PC-3 (cell line): ENCODE data around the gene AKAP5. TPM values are rescaled to one million over a fixed set of nuclear protein-coding genes. Genes with fewer than 3 reads are reported as not detected.

Experiments used
- ATAC-seq: fragments of 200-7000 bp; cut with Tn5 transposase; 2 replicates; pipeline ENCODE4 v1.9.1; 2020; ENCODE audit warnings: mild to moderate bottlenecking, moderate library complexity
- BruUV-seq: library from RNA; stranded (reverse); fragments of 400-500 nt; replicated peaks from 2 replicates; lab custom pipeline; 2021; lab: Mats Ljungman, UMichigan
- CTCF ChIA-PET: fragments of 300-600 bp; sonication (Branson Sonifier 250); formaldehyde crosslinking; loops from one replicate; lab custom pipeline; 2022; ENCODE audit warnings: antibody characterized with exemption; lab: Charles Lee
- POLR2A ChIA-PET: fragments of 300-600 bp; sonication (Branson Sonifier 250); formaldehyde crosslinking; loops from one replicate; lab custom pipeline; 2022; ENCODE audit warnings: antibody characterized with exemption; ENCODE audit not compliant: unreplicated experiment; lab: Charles Lee
- DNase-seq: peaks from one replicate; pipeline ENCODE4 v3.0.0-alpha.2; 2015
- H2AFZ ChIP-seq: fragments of 300-600 bp; sonication (generic); 2 replicates; pipeline ENCODE4 v1.6.0; 2016; ENCODE audit warnings: antibody characterized with exemption, low read length
- H3F3A ChIP-seq: fragments of 300-600 bp; sonication (generic); one replicate; pipeline ENCODE4 v1.6.0; 2017; ENCODE audit warnings: antibody characterized with exemption, low read length, control low read depth, mild to moderate bottlenecking; ENCODE audit not compliant: unreplicated experiment
- H3K27ac ChIP-seq: fragments of 300-600 bp; sonication (generic); 2 replicates; pipeline ENCODE4 v1.5.1; 2016; ENCODE audit warnings: mild to moderate bottlenecking, low read length
- H3K27me3 ChIP-seq: fragments of 300-600 bp; sonication (generic); 2 replicates; pipeline ENCODE4 v1.6.1; 2016; ENCODE audit warnings: low read length, mixed read lengths
- H3K36me3 ChIP-seq: fragments of 300-600 bp; sonication (generic); 2 replicates; pipeline ENCODE4 v1.6.1; 2016; ENCODE audit warnings: low read depth, mixed run types, low read length, mixed read lengths
- H3K4me1 ChIP-seq: fragments of 300-600 bp; sonication (generic); 2 replicates; pipeline ENCODE4 v1.5.1; 2016; ENCODE audit warnings: low read length; ENCODE audit not compliant: insufficient read depth
- H3K4me2 ChIP-seq: fragments of 300-600 bp; sonication (generic); 2 replicates; pipeline ENCODE4 v1.6.0; 2016; ENCODE audit warnings: low read length
- H3K4me3 ChIP-seq: fragments of 300-600 bp; sonication (generic); 2 replicates; pipeline ENCODE4 v1.5.1; 2016; ENCODE audit warnings: mild to moderate bottlenecking, low read length, mixed read lengths
- H3K79me2 ChIP-seq: fragments of 300-600 bp; sonication (generic); 2 replicates; pipeline ENCODE4 v1.6.1; 2017; ENCODE audit warnings: low read length, mixed read lengths
- H3K9ac ChIP-seq: fragments of 300-600 bp; sonication (generic); 2 replicates; pipeline ENCODE4 v1.6.0; 2016; ENCODE audit warnings: mild to moderate bottlenecking, low read length
- H3K9me2 ChIP-seq: fragments of 300-600 bp; sonication (generic); replicated peaks from 2 replicates; pipeline ENCODE4 v1.6.1; 2016; ENCODE audit warnings: mixed run types, low read length, mixed read lengths
- H3K9me3 ChIP-seq: fragments of 300-600 bp; sonication (generic); 2 replicates; pipeline ENCODE4 v1.6.1; 2016; ENCODE audit warnings: low read length, mixed read lengths
- H4K20me1 ChIP-seq: fragments of 300-600 bp; sonication (generic); 2 replicates; pipeline ENCODE4 v1.6.1; 2016; ENCODE audit warnings: low read length, mixed read lengths
- EZH2 ChIP-seq: fragments of 300-600 bp; sonication (generic); IDR thresholded peaks from one replicate; pipeline ENCODE4 v1.6.1; 2017; ENCODE audit warnings: antibody characterized with exemption, mild to moderate bottlenecking, low read length; ENCODE audit not compliant: unreplicated experiment
- EZH2phosphoT487 ChIP-seq: fragments of 300-600 bp; sonication (generic); IDR thresholded peaks from 2 replicates; pipeline ENCODE4 v1.6.1; 2018; ENCODE audit warnings: mild to moderate bottlenecking, antibody characterized with exemption, low read length, borderline replicate concordance
- intact Hi-C: fragments of 100-400 bp; cut with micrococcal nuclease; formaldehyde crosslinking; loops from 2 replicates; pipeline ENCODE4 v1.9.0; 2023
- total RNA-seq: library from RNA; depleted of rRNA; stranded (reverse); fragments of >200 nt; gene quantifications from 2 replicates; pipeline ENCODE4 v1.2.3, GENCODE V29; 2014
- TF ChIP-seq, protein P1 (sequence below): fragments of 300-600 bp; sonication (generic); conservative IDR thresholded peaks from 2 replicates; pipeline ENCODE4 v1.5.1; 2017; ENCODE audit warnings: antibody characterized with exemption, low read depth, mild to moderate bottlenecking, low read length

The AKAP5 gene
- total RNA-seq, 1 experiment from 2014 or later = 0.58 TPM

DNA sequence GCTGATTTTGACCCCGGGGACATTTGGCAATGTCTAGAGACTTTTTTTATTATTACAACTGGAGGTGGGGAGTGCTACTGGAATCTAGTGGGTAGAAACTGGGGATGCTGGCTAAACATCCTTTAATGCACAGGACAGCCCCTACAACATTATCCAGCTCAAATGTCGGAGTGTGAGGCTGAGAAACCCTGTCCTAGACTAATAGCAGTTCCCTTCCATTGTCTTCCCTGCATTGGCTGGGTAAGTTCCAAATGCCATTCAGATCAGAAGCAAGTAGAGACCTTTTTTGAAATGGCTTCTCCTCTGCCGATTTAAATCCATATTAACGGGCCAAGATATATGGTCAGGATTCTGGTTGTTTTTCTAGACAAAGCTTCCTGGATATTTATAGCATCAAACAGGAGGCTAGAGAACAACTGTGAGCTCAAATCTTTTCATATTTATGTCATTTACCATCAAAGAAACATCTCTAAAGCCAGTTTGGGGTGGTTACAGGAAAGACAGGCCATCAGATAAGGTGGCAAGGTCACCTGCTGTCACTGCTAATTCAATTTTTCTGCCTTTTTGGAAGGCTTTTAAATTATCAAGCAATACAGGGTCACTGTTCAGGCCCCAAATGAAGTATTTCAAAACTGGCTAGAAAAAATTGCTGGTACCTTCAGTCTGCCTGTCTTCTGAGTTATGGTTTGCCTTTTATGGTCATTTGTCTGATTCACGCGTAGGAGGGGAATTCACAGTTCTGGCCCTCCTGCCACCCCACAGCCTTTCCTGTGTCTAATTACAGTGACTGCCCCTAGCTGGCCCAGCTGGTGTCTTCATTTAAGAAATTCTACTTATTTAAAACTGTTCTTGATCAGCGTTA lies 20.1 kb upstream of the AKAP5 start:
- Histone ChIP-seq H3K27me3 (no peaks in the 10 kb centered on the region), H3K4me2 (no peak overlapping the region), H3K4me3 (no peak overlapping the region), H3K27ac (no peak overlapping the region), H3K36me3 (peaks cover 50% of the 10 kb centered on the region), H3K9me3 (no peaks in the 10 kb centered on the region), H4K20me1 (no peaks in the 10 kb centered on the region), H2AFZ (no peak overlapping the region), H3K79me2 (no peaks in the 10 kb centered on the region), H3K9ac (no peak overlapping the region), H3K9me2 (no peaks in the 10 kb centered on the region), H3F3A (no peaks in the 10 kb centered on the region), H3K4me1 (no peaks in the 10 kb centered on the region)
- TF ChIP-seq, protein P1, sequence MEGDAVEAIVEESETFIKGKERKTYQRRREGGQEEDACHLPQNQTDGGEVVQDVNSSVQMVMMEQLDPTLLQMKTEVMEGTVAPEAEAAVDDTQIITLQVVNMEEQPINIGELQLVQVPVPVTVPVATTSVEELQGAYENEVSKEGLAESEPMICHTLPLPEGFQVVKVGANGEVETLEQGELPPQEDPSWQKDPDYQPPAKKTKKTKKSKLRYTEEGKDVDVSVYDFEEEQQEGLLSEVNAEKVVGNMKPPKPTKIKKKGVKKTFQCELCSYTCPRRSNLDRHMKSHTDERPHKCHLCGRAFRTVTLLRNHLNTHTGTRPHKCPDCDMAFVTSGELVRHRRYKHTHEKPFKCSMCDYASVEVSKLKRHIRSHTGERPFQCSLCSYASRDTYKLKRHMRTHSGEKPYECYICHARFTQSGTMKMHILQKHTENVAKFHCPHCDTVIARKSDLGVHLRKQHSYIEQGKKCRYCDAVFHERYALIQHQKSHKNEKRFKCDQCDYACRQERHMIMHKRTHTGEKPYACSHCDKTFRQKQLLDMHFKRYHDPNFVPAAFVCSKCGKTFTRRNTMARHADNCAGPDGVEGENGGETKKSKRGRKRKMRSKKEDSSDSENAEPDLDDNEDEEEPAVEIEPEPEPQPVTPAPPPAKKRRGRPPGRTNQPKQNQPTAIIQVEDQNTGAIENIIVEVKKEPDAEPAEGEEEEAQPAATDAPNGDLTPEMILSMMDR = no peak
- TF ChIP-seq EZH2 (no peak), EZH2phosphoT487 (no peak)
- intact Hi-C loops = no loop called here
- ATAC-seq (peak; percentile 38; the same call in 1 of the 2 replicates), DNase-seq (no peak)
- no TSS peak for BruUV-seq
- POLR2A ChIA-PET = no interaction called here
- CTCF ChIA-PET = no interaction called here

DNA sequence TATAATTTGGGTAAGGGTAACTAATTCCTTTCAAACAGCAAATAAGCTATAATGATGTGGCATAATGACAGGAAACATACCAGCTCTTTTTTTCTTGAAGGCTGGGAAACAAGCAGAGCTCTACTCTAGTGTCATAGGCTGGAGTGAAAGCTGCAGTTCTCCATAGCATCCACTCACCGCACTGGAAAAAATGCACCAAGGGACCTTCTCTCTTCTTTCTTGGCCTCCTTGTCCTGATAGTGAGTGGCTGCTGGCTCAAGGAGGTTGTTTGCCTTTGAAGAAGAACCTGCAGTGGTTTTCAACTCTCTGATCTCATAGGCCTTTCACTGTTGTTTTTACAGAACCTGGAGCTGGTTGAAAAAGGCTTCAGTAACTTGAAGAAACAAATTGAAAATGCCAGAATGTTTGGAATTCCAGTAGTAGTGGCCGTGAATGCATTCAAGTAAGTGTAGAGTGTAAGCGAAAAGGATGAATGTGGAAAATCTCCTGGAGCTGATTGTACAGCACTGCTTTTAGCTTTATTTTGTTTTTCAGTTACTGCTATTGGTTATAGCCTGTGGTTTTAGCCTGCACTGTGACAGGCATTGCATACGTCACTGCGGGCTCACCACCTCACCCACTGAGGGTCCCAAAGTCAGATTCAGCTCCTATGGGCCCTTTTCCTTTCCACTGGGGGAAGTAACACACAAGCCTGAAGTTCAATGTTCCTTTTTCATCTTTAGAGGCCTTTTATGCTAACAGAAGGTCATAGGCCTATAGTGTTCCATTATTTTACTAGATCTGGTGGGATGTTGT lies 17.2 kb upstream of the AKAP5 start:
- Histone ChIP-seq H3F3A (no peaks in the 10 kb centered on the region), H3K9ac (no peak overlapping the region), H3K79me2 (no peaks in the 10 kb centered on the region), H3K27ac (no peak overlapping the region), H3K4me2 (no peak overlapping the region), H3K9me2 (no peaks in the 10 kb centered on the region), H4K20me1 (no peaks in the 10 kb centered on the region), H3K36me3 (peaks cover 52% of the 10 kb centered on the region), H3K27me3 (no peaks in the 10 kb centered on the region), H2AFZ (no peak overlapping the region), H3K4me1 (no peaks in the 10 kb centered on the region), H3K9me3 (no peaks in the 10 kb centered on the region), H3K4me3 (no peak overlapping the region)
- BruUV-seq = no TSS peak
- ChIA-PET POLR2A (interaction anchor here (0.5 kb wide), 1 partner anchor 56 kb away, joined by 20 read pairs; no protein-coding TSS in a partner anchor), CTCF (no interaction called here)
- ATAC-seq = no peak
- DNase-seq = no peak
- TF ChIP-seq EZH2phosphoT487 (no peak), EZH2 (no peak)
- TF ChIP-seq, protein P1 = no peak
- intact Hi-C loops = no loop called here
